NCI-H146 treated with DMSO at 0.1 percent for 48 hours (cell line): ENCODE results near the gene NRXN3.
"Not testable (repeated sequence)": the region's sequence is repeated elsewhere in the genome, so short reads cannot be mapped to it uniquely, and the experiment has no call there.

Experiments
- DNase-seq: peaks from one replicate; lab custom pipeline; 2025; ENCODE audit not compliant: unreplicated experiment; lab: John Stamatoyannopoulos, UW

Gene NRXN3

GRCh38 chr14:78567343-78567742 lies 397.2 kb downstream of the NRXN3 start:
- no peak for DNase-seq

- DNase-seq = not testable (repeated sequence)
These were observed 403.6 kb downstream of the NRXN3 start for GRCh38 chr14:78573736-78574135.

GRCh38 chr14:78576437-78577166 lies 406.4 kb downstream of the NRXN3 start:
- no peak for DNase-seq

- DNase-seq = no peak
These were observed 411.1 kb downstream of the NRXN3 start for GRCh38 chr14:78581229-78581628.

GRCh38 chr14:78586681-78587080 lies 416.5 kb downstream of the NRXN3 start:
- DNase-seq = no peak

- DNase-seq = no peak
These were observed 418.7 kb downstream of the NRXN3 start for GRCh38 chr14:78588906-78589305.

GRCh38 chr14:78592616-78593219 lies 422.5 kb downstream of the NRXN3 start:
- peak; percentile 72 for DNase-seq

- DNase-seq = no peak
These were observed 423.8 kb downstream of the NRXN3 start for GRCh38 chr14:78593949-78594348.

GRCh38 chr14:78595797-78596196 lies 425.6 kb downstream of the NRXN3 start:
- no peak for DNase-seq

- DNase-seq = no peak
These were observed 428.1 kb downstream of the NRXN3 start for GRCh38 chr14:78598046-78598920.

GRCh38 chr14:78605025-78605762 lies 435.0 kb downstream of the NRXN3 start:
- no peak for DNase-seq

GRCh38 chr14:78605897-78606500 lies 435.8 kb downstream of the NRXN3 start:
- no peak for DNase-seq

GRCh38 chr14:78608998-78609787 lies 439.0 kb downstream of the NRXN3 start:
- DNase-seq = peak; percentile 3

GRCh38 chr14:78610994-78611393 lies 440.8 kb downstream of the NRXN3 start:
- DNase-seq = peak; percentile 32

- no peak for DNase-seq
These were observed 441.8 kb downstream of the NRXN3 start for GRCh38 chr14:78611796-78612571.

GRCh38 chr14:78612666-78613065 lies 442.5 kb downstream of the NRXN3 start:
- DNase-seq = no peak

- no peak for DNase-seq
These were observed 444.4 kb downstream of the NRXN3 start for GRCh38 chr14:78614593-78614992.

- no peak for DNase-seq
These were observed 447.6 kb downstream of the NRXN3 start for GRCh38 chr14:78617735-78618134.

GRCh38 chr14:78618368-78618767 lies 448.2 kb downstream of the NRXN3 start:
- DNase-seq = no peak
